ENCODE data around the gene KLHL2.
"Not testable (repeated sequence)": the region's sequence is repeated elsewhere in the genome, so short reads cannot be mapped to it uniquely, and the experiment has no call there.

Gene KLHL2

GRCh38 chr4:165207431-165208220, at the start of gene KLHL2:
KLHL2 (plus strand) TSS chr4:165207561; CDS start chr4:165207877, 316 bp downstream.
- DNase-seq = peak; percentile 69

- DNase-seq = no peak
These were observed 48.6 kb upstream of the KLHL2 start for GRCh38 chr4:165158762-165159161.

GRCh38 chr4:165164257-165164656, 43.1 kb upstream of the KLHL2 start:
- DNase-seq = no peak

- DNase-seq = not testable (repeated sequence)
These were observed 40.5 kb upstream of the KLHL2 start for GRCh38 chr4:165166872-165167271.

GRCh38 chr4:165167650-165168049, 39.7 kb upstream of the KLHL2 start:
- DNase-seq = no peak

- DNase-seq = no peak
These were observed 36.5 kb upstream of the KLHL2 start for GRCh38 chr4:165170819-165171218.

GRCh38 chr4:165175470-165175869, 31.9 kb upstream of the KLHL2 start:
- not testable (repeated sequence) for DNase-seq

GRCh38 chr4:165175879-165176278, 31.5 kb upstream of the KLHL2 start:
- no peak for DNase-seq

- DNase-seq = no peak
These were observed 29.4 kb upstream of the KLHL2 start for GRCh38 chr4:165177725-165178666.

GRCh38 chr4:165184220-165184619, 23.1 kb upstream of the KLHL2 start:
- DNase-seq = no peak

- DNase-seq = not testable (repeated sequence)
These were observed 22.4 kb upstream of the KLHL2 start for GRCh38 chr4:165184998-165185397.

GRCh38 chr4:165185448-165185847, 21.9 kb upstream of the KLHL2 start:
- DNase-seq = no peak

GRCh38 chr4:165190591-165191347, 16.6 kb upstream of the KLHL2 start:
- no peak for DNase-seq

GRCh38 chr4:165191348-165191656, 16.1 kb upstream of the KLHL2 start:
- no peak for DNase-seq

GRCh38 chr4:165191814-165192499, 15.4 kb upstream of the KLHL2 start:
- no peak for DNase-seq

- no peak for DNase-seq
These were observed 14.9 kb upstream of the KLHL2 start for GRCh38 chr4:165192500-165192898.

- no peak for DNase-seq
These were observed 14.4 kb upstream of the KLHL2 start for GRCh38 chr4:165192956-165193355.

GRCh38 chr4:165194368-165194767, 13.0 kb upstream of the KLHL2 start:
- no peak for DNase-seq

GRCh38 chr4:165198329-165198728, 9.0 kb upstream of the KLHL2 start:
- no peak for DNase-seq

GRCh38 chr4:165199286-165199685, 8.1 kb upstream of the KLHL2 start:
- DNase-seq = no peak

GRCh38 chr4:165199722-165200121, 7.6 kb upstream of the KLHL2 start:
- no peak for DNase-seq

- no peak for DNase-seq
These were observed 5.6 kb upstream of the KLHL2 start for GRCh38 chr4:165201806-165202205.
